ENCODE results near the gene ACE2. TPM values are rescaled to one million over a fixed set of nuclear protein-coding genes. Genes with fewer than 3 reads are reported as not detected.
"Not testable (repeated sequence)": the region's sequence is repeated elsewhere in the genome, so short reads cannot be mapped to it uniquely, and the experiment has no call there.

The ACE2 gene
- polyA plus RNA-seq (2012; rRNA removed) = not detected in 2 replicates
- 0.01 TPM in 1 of 2 replicates, not detected in the other for polyA plus RNA-seq (2012; cell fraction: cytosol; rRNA removed)
- polyA plus RNA-seq (2012; cell fraction: nucleus; rRNA removed) = not detected in 2 replicates

DNA sequence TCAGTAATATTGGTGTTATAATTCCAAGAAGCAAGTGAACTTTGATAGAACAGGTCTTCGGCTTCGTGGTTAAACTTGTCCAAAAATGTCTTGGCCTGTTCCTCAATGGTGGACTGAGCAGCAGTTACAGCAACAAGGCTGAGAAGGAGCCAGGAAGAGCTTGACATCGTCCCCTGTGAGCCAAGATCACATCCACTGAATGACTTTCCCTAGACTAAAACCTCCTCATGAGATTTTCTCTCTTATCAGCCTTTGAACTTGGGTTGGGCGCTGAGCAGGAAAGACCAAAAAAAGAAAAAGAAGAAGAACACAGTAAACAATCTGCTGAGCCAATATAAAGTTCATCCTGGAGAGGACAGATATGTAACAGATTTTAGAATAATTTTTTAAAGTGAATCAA, at the start of gene ACE2:
Gene ACE2 (minus strand): TSS at position 216 of the 400 bp plus-strand sequence. CDS start 49 bp downstream, at position 167.
- Histone ChIP-seq H3K79me2 (ENCODE audit: insufficient read depth) (no peaks in the 10 kb centered on the region), H3K9me3 (no peaks in the 10 kb centered on the region), H3K4me2 (no peak within 1 kb of the TSS), H2AFZ (ENCODE audit: low read depth) (no peak within 1 kb of the TSS), H4K20me1 (ENCODE audit: insufficient read depth) (no peaks in the 10 kb centered on the region), H3K27me3 (ENCODE audit: insufficient read depth) (no peaks in the 10 kb centered on the region; the same call in 1 of the 2 replicates), H3F3A (replicated peaks; ENCODE audit: insufficient read depth) (no peaks in the 10 kb centered on the region), H3K27ac (ENCODE audit: low read depth in 2 of 2, low read length in 1 of 2) (no peak within 1 kb of the TSS), H3K4me1 (ENCODE audit: control insufficient read depth in 1 of 2, insufficient read depth in 2 of 2, low read depth in 1 of 2, low read length in 1 of 2) (no peaks in the 10 kb centered on the region), H3K4me3 (ENCODE audit: low read depth in 2 of 2, low read length in 1 of 2) (no peak within 1 kb of the TSS), H3K9me2 (no peaks in the 10 kb centered on the region), H3K9ac (no peak within 1 kb of the TSS), H3K36me3 (replicated peaks in 1 of 2; ENCODE audit: control insufficient read depth in 1 of 2, insufficient read depth in 2 of 2, low read length in 1 of 2) (no peaks in the 10 kb centered on the region)
- ChIA-PET POLR2A (no interaction called here), CTCF (no interaction called here)
- TF ChIP-seq TAF1 (IDR thresholded peaks at IDR 0.05; ENCODE audit: borderline replicate concordance, low read depth, low read length) (no peak), POLR2AphosphoS5 (IDR thresholded peaks at IDR 0.05; ENCODE audit: low read depth, low read length) (no peak), SMC3 (IDR thresholded peaks at IDR 0.05; ENCODE audit: low read depth, low read length) (no peak), GABPA (IDR thresholded peaks at IDR 0.05; ENCODE audit: low read depth) (no peak), GATA2 (CRISPR knock-in tag; IDR thresholded peaks at IDR 0.05) (no peak), RFX5 (IDR thresholded peaks at IDR 0.05; ENCODE audit: low read length) (no peak), RCOR1 (IDR thresholded peaks at IDR 0.05; ENCODE audit: low read length) (no peak)
- TF ChIP-seq, protein P1, sequence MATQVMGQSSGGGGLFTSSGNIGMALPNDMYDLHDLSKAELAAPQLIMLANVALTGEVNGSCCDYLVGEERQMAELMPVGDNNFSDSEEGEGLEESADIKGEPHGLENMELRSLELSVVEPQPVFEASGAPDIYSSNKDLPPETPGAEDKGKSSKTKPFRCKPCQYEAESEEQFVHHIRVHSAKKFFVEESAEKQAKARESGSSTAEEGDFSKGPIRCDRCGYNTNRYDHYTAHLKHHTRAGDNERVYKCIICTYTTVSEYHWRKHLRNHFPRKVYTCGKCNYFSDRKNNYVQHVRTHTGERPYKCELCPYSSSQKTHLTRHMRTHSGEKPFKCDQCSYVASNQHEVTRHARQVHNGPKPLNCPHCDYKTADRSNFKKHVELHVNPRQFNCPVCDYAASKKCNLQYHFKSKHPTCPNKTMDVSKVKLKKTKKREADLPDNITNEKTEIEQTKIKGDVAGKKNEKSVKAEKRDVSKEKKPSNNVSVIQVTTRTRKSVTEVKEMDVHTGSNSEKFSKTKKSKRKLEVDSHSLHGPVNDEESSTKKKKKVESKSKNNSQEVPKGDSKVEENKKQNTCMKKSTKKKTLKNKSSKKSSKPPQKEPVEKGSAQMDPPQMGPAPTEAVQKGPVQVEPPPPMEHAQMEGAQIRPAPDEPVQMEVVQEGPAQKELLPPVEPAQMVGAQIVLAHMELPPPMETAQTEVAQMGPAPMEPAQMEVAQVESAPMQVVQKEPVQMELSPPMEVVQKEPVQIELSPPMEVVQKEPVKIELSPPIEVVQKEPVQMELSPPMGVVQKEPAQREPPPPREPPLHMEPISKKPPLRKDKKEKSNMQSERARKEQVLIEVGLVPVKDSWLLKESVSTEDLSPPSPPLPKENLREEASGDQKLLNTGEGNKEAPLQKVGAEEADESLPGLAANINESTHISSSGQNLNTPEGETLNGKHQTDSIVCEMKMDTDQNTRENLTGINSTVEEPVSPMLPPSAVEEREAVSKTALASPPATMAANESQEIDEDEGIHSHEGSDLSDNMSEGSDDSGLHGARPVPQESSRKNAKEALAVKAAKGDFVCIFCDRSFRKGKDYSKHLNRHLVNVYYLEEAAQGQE (IDR thresholded peaks at IDR 0.05; ENCODE audit: low read depth, low read length) = no peak
- TF ChIP-seq, protein P2, sequence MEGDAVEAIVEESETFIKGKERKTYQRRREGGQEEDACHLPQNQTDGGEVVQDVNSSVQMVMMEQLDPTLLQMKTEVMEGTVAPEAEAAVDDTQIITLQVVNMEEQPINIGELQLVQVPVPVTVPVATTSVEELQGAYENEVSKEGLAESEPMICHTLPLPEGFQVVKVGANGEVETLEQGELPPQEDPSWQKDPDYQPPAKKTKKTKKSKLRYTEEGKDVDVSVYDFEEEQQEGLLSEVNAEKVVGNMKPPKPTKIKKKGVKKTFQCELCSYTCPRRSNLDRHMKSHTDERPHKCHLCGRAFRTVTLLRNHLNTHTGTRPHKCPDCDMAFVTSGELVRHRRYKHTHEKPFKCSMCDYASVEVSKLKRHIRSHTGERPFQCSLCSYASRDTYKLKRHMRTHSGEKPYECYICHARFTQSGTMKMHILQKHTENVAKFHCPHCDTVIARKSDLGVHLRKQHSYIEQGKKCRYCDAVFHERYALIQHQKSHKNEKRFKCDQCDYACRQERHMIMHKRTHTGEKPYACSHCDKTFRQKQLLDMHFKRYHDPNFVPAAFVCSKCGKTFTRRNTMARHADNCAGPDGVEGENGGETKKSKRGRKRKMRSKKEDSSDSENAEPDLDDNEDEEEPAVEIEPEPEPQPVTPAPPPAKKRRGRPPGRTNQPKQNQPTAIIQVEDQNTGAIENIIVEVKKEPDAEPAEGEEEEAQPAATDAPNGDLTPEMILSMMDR (IDR thresholded peaks at IDR 0.05) = no peak
- TF ChIP-seq, protein P3, sequence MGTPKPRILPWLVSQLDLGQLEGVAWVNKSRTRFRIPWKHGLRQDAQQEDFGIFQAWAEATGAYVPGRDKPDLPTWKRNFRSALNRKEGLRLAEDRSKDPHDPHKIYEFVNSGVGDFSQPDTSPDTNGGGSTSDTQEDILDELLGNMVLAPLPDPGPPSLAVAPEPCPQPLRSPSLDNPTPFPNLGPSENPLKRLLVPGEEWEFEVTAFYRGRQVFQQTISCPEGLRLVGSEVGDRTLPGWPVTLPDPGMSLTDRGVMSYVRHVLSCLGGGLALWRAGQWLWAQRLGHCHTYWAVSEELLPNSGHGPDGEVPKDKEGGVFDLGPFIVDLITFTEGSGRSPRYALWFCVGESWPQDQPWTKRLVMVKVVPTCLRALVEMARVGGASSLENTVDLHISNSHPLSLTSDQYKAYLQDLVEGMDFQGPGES (IDR thresholded peaks at IDR 0.05; ENCODE audit: low read depth, low read length) = no peak
- TF ChIP-seq, protein P4, sequence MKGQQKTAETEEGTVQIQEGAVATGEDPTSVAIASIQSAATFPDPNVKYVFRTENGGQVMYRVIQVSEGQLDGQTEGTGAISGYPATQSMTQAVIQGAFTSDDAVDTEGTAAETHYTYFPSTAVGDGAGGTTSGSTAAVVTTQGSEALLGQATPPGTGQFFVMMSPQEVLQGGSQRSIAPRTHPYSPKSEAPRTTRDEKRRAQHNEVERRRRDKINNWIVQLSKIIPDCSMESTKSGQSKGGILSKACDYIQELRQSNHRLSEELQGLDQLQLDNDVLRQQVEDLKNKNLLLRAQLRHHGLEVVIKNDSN (IDR thresholded peaks at IDR 0.05; ENCODE audit: borderline replicate concordance, low read depth) = no peak
- TF ChIP-seq, protein P5, sequence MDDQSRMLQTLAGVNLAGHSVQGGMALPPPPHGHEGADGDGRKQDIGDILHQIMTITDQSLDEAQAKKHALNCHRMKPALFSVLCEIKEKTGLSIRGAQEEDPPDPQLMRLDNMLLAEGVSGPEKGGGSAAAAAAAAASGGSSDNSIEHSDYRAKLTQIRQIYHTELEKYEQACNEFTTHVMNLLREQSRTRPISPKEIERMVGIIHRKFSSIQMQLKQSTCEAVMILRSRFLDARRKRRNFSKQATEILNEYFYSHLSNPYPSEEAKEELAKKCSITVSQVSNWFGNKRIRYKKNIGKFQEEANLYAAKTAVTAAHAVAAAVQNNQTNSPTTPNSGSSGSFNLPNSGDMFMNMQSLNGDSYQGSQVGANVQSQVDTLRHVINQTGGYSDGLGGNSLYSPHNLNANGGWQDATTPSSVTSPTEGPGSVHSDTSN (IDR thresholded peaks at IDR 0.05) = no peak
- DNase-seq = no peak
- WGBS (ENCODE audit: low lambda C conversion rate) = 27% methylated on average over 4 of the region's 4 CpGs

DNA sequence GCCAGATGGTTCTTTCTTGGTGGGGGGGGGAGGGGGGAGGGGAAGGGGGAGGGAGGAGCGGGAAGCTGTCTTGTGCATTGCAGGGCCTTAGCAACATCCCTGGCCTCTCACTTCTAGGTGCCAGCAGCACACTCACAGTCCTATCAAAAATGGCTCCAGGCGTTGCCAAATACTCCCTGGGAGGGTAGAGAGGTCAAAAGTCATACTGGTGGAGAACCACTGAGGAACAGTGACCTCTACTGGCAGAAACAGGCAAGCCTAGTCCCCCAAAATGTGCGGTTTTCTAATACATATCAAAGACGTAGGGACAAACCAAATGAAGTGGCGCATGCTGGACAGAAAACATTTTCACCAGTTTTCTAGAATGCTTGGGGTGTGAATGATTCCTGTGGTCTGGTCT, 46.8 kb upstream of the ACE2 start:
- POLR2A ChIA-PET; H3K9ac ChIP-seq; H3K27ac ChIP-seq (ENCODE audit: low read depth in 2 of 2, low read length in 1 of 2); H3K79me2 ChIP-seq (ENCODE audit: insufficient read depth); H2AFZ ChIP-seq (ENCODE audit: low read depth); H3F3A ChIP-seq (replicated peaks; ENCODE audit: insufficient read depth); H3K4me2 ChIP-seq; H3K9me2 ChIP-seq; H3K4me1 ChIP-seq (ENCODE audit: control insufficient read depth in 1 of 2, insufficient read depth in 2 of 2, low read depth in 1 of 2, low read length in 1 of 2); H3K4me3 ChIP-seq (ENCODE audit: low read depth in 2 of 2, low read length in 1 of 2); DNase-seq; H4K20me1 ChIP-seq (ENCODE audit: insufficient read depth); H3K9me3 ChIP-seq; H3K36me3 ChIP-seq (replicated peaks in 1 of 2; ENCODE audit: control insufficient read depth in 1 of 2, insufficient read depth in 2 of 2, low read length in 1 of 2): not testable (repeated sequence)
- no CpG with 5 or more reads among the region's 5 CpGs for WGBS (ENCODE audit: low lambda C conversion rate)
- CTCF ChIA-PET = interaction anchor here (1.6 kb wide), 1 partner anchor 154 kb away, joined by 3 read pairs; the partner anchor contains the start of gene PIR
- peaks cover 18% of the 10 kb centered on the region for H3K27me3 ChIP-seq (ENCODE audit: insufficient read depth)

Data from SK-N-SH (cell line).